DLD1 (cell line): ENCODE results near the gene FLT3LG.

Experiments used
- in situ Hi-C: cut with HindIII; loops from 2 replicates; pipeline ENCODE4 v1.10.0; 2017; ENCODE audit warnings: low sequenced_read_pairs

Gene FLT3LG, protein sequence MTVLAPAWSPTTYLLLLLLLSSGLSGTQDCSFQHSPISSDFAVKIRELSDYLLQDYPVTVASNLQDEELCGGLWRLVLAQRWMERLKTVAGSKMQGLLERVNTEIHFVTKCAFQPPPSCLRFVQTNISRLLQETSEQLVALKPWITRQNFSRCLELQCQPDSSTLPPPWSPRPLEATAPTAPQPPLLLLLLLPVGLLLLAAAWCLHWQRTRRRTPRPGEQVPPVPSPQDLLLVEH

GRCh38 chr19:49473868-49474541 lies at the start of gene FLT3LG:
TSS of gene FLT3LG (plus strand) at chr19:49474215. CDS start at chr19:49474640, 425 bp downstream.
- in situ Hi-C loops = no loop called here

DNA sequence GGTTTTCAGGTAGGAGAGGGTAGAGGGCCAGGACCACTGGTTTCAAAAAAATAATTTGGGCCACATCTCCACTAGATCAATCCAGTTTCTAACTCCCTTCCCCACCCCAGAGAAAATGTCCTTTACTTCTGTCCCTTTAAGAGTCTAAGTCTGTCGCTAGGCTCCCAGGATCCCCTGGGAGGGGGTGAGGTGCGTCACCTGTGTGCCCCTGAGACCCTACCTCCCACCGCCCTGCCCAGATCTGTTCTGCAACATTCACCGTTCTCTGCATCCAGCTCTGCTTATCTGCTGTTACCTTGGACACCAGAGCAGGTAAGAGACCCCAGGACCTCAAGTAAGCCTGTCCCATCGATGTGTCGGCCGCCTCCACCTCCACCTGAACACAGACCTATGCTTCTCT lies 48.8 kb upstream of the FLT3LG start, which contains the start of gene GFY:
Gene GFY, plus strand, starts transcription at position 211 of the 400 bp plus-strand sequence. CDS start 1,043 bp downstream, outside the sequence.
- in situ Hi-C loops = no loop called here

DNA sequence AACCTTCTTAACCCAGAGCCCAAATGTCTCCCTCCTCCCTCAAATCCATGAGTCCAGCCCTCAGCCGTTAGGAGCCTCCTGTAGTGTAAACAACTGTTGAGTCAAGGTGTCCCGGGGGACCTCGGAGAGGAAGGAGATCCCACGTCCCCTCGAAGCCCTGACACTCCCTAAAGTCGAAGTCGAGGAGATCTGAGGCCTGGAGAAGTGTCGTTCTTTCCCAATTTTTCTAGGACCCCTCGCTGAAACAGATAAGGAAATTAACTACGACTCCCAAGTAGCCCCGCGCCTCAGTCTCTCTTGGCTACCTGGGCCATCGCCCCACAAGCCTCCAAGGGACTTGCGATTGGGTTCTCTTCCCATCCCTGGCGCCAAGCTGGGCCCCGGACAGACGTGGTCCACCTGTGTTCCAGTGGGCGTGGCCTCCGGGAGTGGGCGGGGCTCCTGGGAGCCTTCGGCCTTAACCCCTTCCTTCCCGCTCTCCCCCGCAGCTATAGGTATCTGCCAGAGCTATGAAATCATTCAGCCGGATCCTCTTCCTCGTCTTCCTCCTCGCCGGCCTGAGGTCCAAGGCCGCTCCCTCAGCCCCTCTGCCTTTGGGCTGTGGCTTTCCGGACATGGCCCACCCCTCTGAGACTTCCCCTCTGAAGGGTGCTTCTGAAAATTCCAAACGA lies 48.0 kb upstream of the FLT3LG start:
- in situ Hi-C loops = no loop called here

DNA sequence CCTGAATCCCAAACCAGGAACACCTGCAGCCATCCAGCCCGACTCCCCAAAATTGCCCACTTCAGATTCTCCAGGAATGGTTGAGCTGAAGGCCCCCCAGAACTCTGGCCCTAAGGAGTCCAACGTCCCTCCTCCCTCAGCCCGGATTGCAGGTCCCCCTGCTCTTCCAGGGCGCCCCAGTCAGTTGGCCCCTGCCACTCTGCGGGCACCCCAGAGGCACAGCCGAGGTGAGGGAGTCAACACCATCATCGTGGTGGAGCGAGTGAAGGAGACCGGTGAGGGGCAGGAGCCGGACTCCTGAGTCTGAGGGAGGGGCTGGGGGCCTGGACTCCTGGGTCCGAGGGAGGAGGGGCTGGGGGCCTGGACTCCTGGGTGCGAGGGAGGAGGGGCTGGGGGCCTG lies 46.7 kb upstream of the FLT3LG start:
- in situ Hi-C loops = no loop called here

DNA sequence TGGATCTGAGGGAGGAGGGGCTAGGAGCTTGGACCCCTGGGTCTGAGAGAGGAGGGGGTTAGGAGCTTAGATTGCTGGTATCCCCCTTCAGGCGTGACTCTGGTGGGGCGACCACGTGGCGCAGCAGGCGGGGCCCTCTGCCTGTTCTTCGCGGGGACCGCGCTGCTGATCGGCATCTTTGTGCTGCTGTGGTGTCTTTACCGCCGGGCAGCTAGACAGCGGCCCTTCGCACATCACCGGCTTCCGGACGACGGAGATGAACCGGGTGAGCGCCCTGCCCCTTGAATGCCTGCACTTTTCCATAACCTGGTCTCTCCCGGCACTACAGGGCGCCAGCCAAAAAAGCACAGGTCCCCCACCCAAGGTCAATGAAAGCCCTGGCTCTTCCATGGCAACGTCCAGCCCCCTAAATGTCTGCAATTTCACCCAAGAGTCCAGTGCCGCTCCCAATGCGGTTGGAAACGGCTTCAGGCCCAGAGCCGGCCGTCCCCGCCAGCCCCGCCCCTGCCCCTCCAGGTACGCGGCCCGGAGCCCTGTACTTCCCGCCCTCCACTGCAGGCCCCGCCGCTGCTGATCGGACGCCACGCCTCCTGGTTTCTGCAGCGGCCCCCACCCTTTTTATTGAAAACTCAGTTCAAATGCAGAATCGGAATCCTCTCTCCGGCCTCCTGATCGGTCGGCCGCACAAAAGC lies 46.0 kb upstream of the FLT3LG start:
- in situ Hi-C loops = no loop called here

GRCh38 chr19:49428547-49429451 lies 45.2 kb upstream of the FLT3LG start:
- in situ Hi-C loops = no loop called here

GRCh38 chr19:49430172-49430677 lies 43.8 kb upstream of the FLT3LG start:
- in situ Hi-C loops = no loop called here

DNA sequence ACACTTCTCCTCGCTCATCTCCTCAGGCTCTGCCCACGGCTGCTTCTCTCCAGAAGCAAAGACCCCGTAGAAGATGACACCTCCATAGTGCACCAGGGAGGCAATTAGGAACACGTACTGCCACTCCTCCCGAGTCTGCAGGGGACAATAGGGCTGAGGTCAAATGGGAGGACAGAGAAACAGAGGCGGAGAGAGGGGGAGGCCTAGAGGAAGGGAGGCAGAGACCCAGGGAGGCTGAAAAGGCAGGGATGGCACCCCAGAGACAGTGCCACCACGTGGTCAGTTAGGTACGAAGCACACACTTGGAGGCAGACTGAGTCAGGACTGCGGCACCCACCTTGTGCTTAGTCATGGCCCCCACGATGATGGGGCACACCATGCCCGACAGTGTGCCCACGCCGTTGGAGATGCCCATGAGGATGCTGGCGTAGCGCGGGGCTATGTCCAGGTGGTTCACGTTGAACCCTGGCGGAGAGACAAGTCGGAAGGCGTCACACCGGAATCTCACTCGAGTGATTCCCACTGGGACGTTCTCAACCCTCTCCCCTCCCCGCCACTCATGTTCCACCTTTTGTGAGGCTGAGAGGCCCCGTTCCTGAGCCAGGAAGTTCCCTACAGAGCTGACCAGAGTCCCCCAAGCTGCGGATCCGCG lies 43.2 kb upstream of the FLT3LG start:
- in situ Hi-C loops = no loop called here

GRCh38 chr19:49431330-49431749 lies 42.7 kb upstream of the FLT3LG start:
- in situ Hi-C loops = no loop called here

GRCh38 chr19:49432141-49433073 lies 41.6 kb upstream of the FLT3LG start:
- in situ Hi-C loops = no loop called here

GRCh38 chr19:49433240-49433901 lies 40.6 kb upstream of the FLT3LG start:
- in situ Hi-C loops = no loop called here

DNA sequence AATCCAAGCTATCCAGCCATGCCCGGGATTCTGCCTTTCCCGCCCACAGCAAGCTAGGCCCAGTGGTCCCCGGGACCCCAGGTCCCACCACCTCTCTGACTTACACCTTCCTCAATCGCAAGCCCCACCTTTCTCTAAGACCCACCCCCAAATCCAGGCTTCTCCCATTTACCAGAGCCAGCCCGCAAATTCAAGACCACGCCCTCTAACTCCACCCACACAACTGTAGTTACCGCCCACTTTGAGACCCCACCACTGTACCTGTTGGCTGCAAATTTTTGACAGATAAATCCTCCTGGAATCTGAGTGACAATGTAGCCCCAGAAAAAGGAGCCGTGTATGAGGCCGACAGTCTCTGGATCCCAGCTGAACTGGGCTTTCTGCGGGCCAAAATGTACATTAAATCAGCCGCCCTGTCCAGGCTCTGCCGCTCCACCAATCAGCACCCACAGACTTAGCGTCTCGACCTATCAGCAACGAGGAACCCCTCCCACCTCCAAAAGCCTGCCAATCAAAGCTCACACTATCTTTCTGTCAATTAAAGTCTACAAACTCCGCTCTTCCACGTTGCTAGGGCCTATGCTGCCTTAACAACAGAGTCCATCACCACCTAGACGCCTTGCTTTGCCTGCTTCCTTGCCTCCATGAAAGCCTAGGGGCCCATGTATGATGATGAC lies 39.0 kb upstream of the FLT3LG start:
- in situ Hi-C loops = no loop called here

DNA sequence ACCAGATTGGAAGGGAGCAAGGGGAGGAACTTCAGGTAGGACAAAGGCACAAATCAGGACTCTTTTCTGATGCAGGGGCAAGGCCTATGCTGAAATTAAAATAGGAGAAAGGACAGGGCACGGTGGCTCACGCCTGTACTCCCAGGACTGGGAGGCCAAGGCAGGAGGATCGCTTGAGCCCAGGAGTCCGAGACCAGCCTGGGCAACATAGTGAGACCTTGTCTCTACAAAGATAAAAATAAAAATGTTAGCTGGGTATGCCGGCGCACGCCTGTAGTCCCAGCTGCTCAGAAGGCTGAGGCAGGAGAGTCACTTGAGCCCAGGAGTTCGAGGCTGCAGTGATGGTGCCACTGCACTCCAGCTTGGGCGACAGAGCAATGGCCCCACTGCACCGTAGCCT lies 38.3 kb upstream of the FLT3LG start:
- in situ Hi-C loops = no loop called here

- in situ Hi-C loops = no loop called here
Observed at GRCh38 chr19:49436381-49437017, 37.5 kb upstream of the FLT3LG start.

GRCh38 chr19:49437231-49437630 lies 36.8 kb upstream of the FLT3LG start:
- in situ Hi-C loops = no loop called here

- in situ Hi-C loops = no loop called here
Observed at GRCh38 chr19:49438261-49438660, 35.8 kb upstream of the FLT3LG start.

DNA sequence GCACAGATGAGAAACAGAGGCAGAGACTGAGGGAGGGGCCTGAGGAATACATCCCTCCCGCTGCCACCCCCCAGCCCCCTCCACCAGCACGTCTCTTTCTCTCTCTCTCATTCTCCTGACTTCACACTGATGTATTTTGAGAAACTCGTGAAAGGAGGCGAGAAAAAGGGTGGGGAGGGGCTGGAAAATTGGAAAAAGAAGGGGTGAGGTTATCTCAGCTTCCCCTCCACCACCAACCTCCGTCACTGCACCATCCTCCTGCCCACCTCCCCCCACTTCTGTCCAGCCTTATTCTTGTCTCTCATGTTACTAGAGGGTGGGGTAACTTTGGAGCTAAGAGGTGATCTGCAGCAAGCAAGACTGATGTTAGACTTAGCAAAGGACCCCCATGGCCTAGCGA lies 34.2 kb upstream of the FLT3LG start:
- in situ Hi-C loops = no loop called here
